ENCODE data around the gene POLA1. TPM values are rescaled to one million over a fixed set of nuclear protein-coding genes. Genes with fewer than 3 reads are reported as not detected.

The POLA1 gene
- total and polyA plus RNA-seq, 2 experiments from 2014 or later = 4.9 to 19.0 TPM

GRCh38 chrX:24928114-24928513, 234.4 kb downstream of the POLA1 start:
- H3K9me2 ChIP-seq (replicated peaks; ENCODE audit: insufficient read depth) = no peaks in the 10 kb centered on the region
- no peak overlapping the region for H3K4me2 ChIP-seq
- H3K4me3 ChIP-seq = no peak overlapping the region
- TF ChIP-seq CTCF (IDR thresholded peaks at IDR 0.05; ENCODE audit: poor library complexity) (no peak), EZH2 (IDR thresholded peaks at IDR 0.05; ENCODE audit: borderline replicate concordance) (no peak), EZH2phosphoT487 (IDR thresholded peaks at IDR 0.05; ENCODE audit: low read depth, severe bottlenecking, unreplicated experiment) (no peak)
- DNase-seq (ENCODE audit: low spot score) = no peak
- H3K36me3 ChIP-seq (replicated peaks; ENCODE audit: insufficient read depth, low read depth) = no peaks in the 10 kb centered on the region
- H3K27me3 ChIP-seq = no peaks in the 10 kb centered on the region
- no peak overlapping the region for H3K27ac ChIP-seq
- H3K9me3 ChIP-seq (ENCODE audit: low read depth) = no peaks in the 10 kb centered on the region
- no peaks in the 10 kb centered on the region for H3K79me2 ChIP-seq
- no peak overlapping the region for H2AFZ ChIP-seq
- 80% methylated on average over 6 of the region's 6 CpGs for WGBS (ENCODE audit: low lambda C conversion rate, missing lambda C conversion rate)
- H4K20me1 ChIP-seq (ENCODE audit: insufficient read depth, poor library complexity, severe bottlenecking) = no peaks in the 10 kb centered on the region
- no peaks in the 10 kb centered on the region for H3K4me1 ChIP-seq (ENCODE audit: insufficient read depth)

GRCh38 chrX:24934279-24934678, 240.6 kb downstream of the POLA1 start:
- TF ChIP-seq EZH2 (IDR thresholded peaks at IDR 0.05; ENCODE audit: borderline replicate concordance) = no peak
- TF ChIP-seq EZH2phosphoT487 (IDR thresholded peaks at IDR 0.05; ENCODE audit: low read depth, severe bottlenecking, unreplicated experiment) = no peak
- no peak for TF ChIP-seq CTCF (IDR thresholded peaks at IDR 0.05; ENCODE audit: poor library complexity)
- no peak overlapping the region for H3K4me2 ChIP-seq
- no peaks in the 10 kb centered on the region for H3K4me1 ChIP-seq (ENCODE audit: insufficient read depth)
- H3K9me3 ChIP-seq (ENCODE audit: low read depth) = no peaks in the 10 kb centered on the region
- H3K27ac ChIP-seq = no peak overlapping the region
- no peaks in the 10 kb centered on the region for H3K36me3 ChIP-seq (replicated peaks; ENCODE audit: insufficient read depth, low read depth)
- no peak overlapping the region for H2AFZ ChIP-seq
- no peak overlapping the region for H3K4me3 ChIP-seq
- no peak for DNase-seq (ENCODE audit: low spot score)
- H3K79me2 ChIP-seq = no peaks in the 10 kb centered on the region
- no peaks in the 10 kb centered on the region for H3K9me2 ChIP-seq (replicated peaks; ENCODE audit: insufficient read depth)
- H4K20me1 ChIP-seq (ENCODE audit: insufficient read depth, poor library complexity, severe bottlenecking) = no peaks in the 10 kb centered on the region
- H3K27me3 ChIP-seq = no peaks in the 10 kb centered on the region

- no peaks in the 10 kb centered on the region for H3K4me1 ChIP-seq (ENCODE audit: insufficient read depth)
- H3K9me2 ChIP-seq (replicated peaks; ENCODE audit: insufficient read depth) = no peaks in the 10 kb centered on the region
- H3K27ac ChIP-seq = no peak overlapping the region
- H4K20me1 ChIP-seq (ENCODE audit: insufficient read depth, poor library complexity, severe bottlenecking) = no peaks in the 10 kb centered on the region
- H3K4me3 ChIP-seq = no peak overlapping the region
- H3K27me3 ChIP-seq = no peaks in the 10 kb centered on the region
- H2AFZ ChIP-seq = no peak overlapping the region
- 55% methylated on average over 4 of the region's 4 CpGs for WGBS (ENCODE audit: low lambda C conversion rate, missing lambda C conversion rate)
- no peaks in the 10 kb centered on the region for H3K79me2 ChIP-seq
- H3K4me2 ChIP-seq = no peak overlapping the region
- H3K36me3 ChIP-seq (replicated peaks; ENCODE audit: insufficient read depth, low read depth) = no peaks in the 10 kb centered on the region
- TF ChIP-seq EZH2 (IDR thresholded peaks at IDR 0.05; ENCODE audit: borderline replicate concordance) (no peak), EZH2phosphoT487 (IDR thresholded peaks at IDR 0.05; ENCODE audit: low read depth, severe bottlenecking, unreplicated experiment) (no peak), CTCF (IDR thresholded peaks at IDR 0.05; ENCODE audit: poor library complexity) (no peak)
- H3K9me3 ChIP-seq (ENCODE audit: low read depth) = no peaks in the 10 kb centered on the region
- no peak for DNase-seq (ENCODE audit: low spot score)
Observed at GRCh38 chrX:24945009-24945408, 251.3 kb downstream of the POLA1 start.

- Histone ChIP-seq H3K9me3 (ENCODE audit: low read depth) (no peaks in the 10 kb centered on the region), H3K79me2 (no peaks in the 10 kb centered on the region), H3K4me3 (no peak overlapping the region), H3K27ac (no peak overlapping the region), H3K4me1 (ENCODE audit: insufficient read depth) (no peaks in the 10 kb centered on the region), H3K36me3 (replicated peaks; ENCODE audit: insufficient read depth, low read depth) (no peaks in the 10 kb centered on the region), H3K27me3 (no peaks in the 10 kb centered on the region), H2AFZ (no peak overlapping the region), H3K4me2 (no peak overlapping the region), H4K20me1 (ENCODE audit: insufficient read depth, poor library complexity, severe bottlenecking) (no peaks in the 10 kb centered on the region), H3K9me2 (replicated peaks; ENCODE audit: insufficient read depth) (no peaks in the 10 kb centered on the region)
- no peak for DNase-seq (ENCODE audit: low spot score)
- TF ChIP-seq CTCF (IDR thresholded peaks at IDR 0.05; ENCODE audit: poor library complexity) (no peak), EZH2phosphoT487 (IDR thresholded peaks at IDR 0.05; ENCODE audit: low read depth, severe bottlenecking, unreplicated experiment) (no peak), EZH2 (IDR thresholded peaks at IDR 0.05; ENCODE audit: borderline replicate concordance) (no peak)
Observed at GRCh38 chrX:24946369-24946768, 252.7 kb downstream of the POLA1 start.

Data from hepatocyte (in vitro differentiated cells).